Smooth muscle cell (in vitro differentiated cells): ENCODE results near the gene CNKSR2. TPM values are rescaled to one million over a fixed set of nuclear protein-coding genes. Genes with fewer than 3 reads are reported as not detected.

Experiments
- DNase-seq: peaks from one replicate; lab custom pipeline; 2025; ENCODE audit not compliant: unreplicated experiment; lab: John Stamatoyannopoulos, UW
- H2AFZ ChIP-seq: fragments of 200-600 bp; sonication (generic); 2 replicates; pipeline ENCODE4 v1.6.0; 2016; ENCODE audit warnings: antibody characterized with exemption, low read depth, mild to moderate bottlenecking
- H3F3A ChIP-seq: fragments of 200-600 bp; sonication (generic); 2 replicates; pipeline ENCODE4 v1.6.0; 2017; ENCODE audit warnings: antibody characterized with exemption, low read depth
- H3K27ac ChIP-seq: fragments of 200-600 bp; sonication (generic); 2 replicates; pipeline ENCODE4 v1.5.1; 2016; ENCODE audit warnings: low read depth, mild to moderate bottlenecking
- H3K27me3 ChIP-seq: fragments of 200-600 bp; sonication (generic); 2 replicates; pipeline ENCODE4 v1.6.1; 2016; ENCODE audit warnings: low read depth, mild to moderate bottlenecking
- H3K36me3 ChIP-seq: fragments of 200-600 bp; sonication (generic); 2 replicates; pipeline ENCODE4 v1.5.1; 2016; ENCODE audit warnings: low read depth
- H3K4me1 ChIP-seq: fragments of 200-600 bp; sonication (generic); 2 replicates; pipeline ENCODE4 v1.5.1; 2016; ENCODE audit warnings: low read depth
- H3K4me2 ChIP-seq: fragments of 200-600 bp; sonication (generic); 2 replicates; pipeline ENCODE4 v1.6.0; 2016; ENCODE audit warnings: mild to moderate bottlenecking
- H3K4me3 ChIP-seq: fragments of 200-600 bp; sonication (generic); 2 replicates; pipeline ENCODE4 v1.5.1; 2016; ENCODE audit warnings: mild to moderate bottlenecking
- H3K79me2 ChIP-seq: fragments of 200-600 bp; sonication (generic); 2 replicates; pipeline ENCODE4 v1.6.0; 2016; ENCODE audit warnings: low read depth, mild to moderate bottlenecking
- H3K9ac ChIP-seq: fragments of 200-600 bp; sonication (generic); 2 replicates; pipeline ENCODE4 v1.6.0; 2016; ENCODE audit warnings: low read depth
- H3K9me3 ChIP-seq: fragments of 200-600 bp; sonication (generic); replicated peaks from 2 replicates; pipeline ENCODE4 v1.5.1; 2016; ENCODE audit warnings: low read depth
- H4K20me1 ChIP-seq: fragments of 200-600 bp; sonication (generic); 2 replicates; pipeline ENCODE4 v1.6.0; 2016; ENCODE audit warnings: low read depth
- CTCF ChIP-seq: fragments of 200-600 bp; sonication (generic); IDR thresholded peaks from 2 replicates; pipeline ENCODE4 v1.5.1; 2017; ENCODE audit warnings: borderline replicate concordance, mild to moderate bottlenecking, antibody characterized with exemption; ENCODE audit not compliant: insufficient read depth, poor library complexity, severe bottlenecking
- WGBS: methylation state at CpG from one replicate; pipeline ENCODE4 v1.1.7; 2016; ENCODE audit warnings: low lambda C conversion rate; 5-methylcytosine and 5-hydroxymethylcytosine counted together
- polyA plus RNA-seq: library from polyadenylated mRNA; unstranded; fragments of >200 nt; fragmentation: Nextera tagmentation; extraction: Ambion mirVana; gene quantifications from 2 replicates; pipeline ENCODE4 v1.2.1, GENCODE V29; 2016
- total RNA-seq: library from RNA; depleted of rRNA; stranded (reverse); fragments of >200 nt; gene quantifications from 2 replicates; pipeline ENCODE4 v1.2.3, GENCODE V29; 2014

The CNKSR2 gene
- total and polyA plus RNA-seq, 2 experiments from 2014 or later: 1.1 TPM; not detected in 1

DNA sequence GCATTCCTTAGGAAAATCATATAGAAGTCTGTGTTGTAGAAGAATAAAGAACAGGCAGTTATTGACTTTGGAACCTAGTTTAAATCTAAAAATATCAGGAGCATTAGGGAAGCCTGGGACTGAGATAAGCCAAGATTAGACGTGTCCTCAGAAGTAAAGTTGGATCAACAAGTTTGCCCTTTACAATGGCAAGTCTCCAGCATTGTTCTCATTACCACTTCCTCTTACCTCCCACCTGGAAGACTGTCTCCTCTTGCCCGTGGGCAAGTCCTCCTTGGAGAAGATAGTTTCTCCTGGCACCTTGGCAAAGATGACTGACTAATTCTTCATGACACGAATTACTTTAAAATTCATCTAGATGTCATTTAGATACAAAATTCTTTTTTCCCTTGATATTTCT, 37.8 kb downstream of the CNKSR2 start:
- WGBS: 60% methylated on average over 3 of the region's 3 CpGs
- Histone ChIP-seq H3K9ac (no peak overlapping the region), H2AFZ (no peak overlapping the region), H3K27me3 (no peaks in the 10 kb centered on the region), H4K20me1 (no peaks in the 10 kb centered on the region), H3K9me3 (no peaks in the 10 kb centered on the region), H3K4me3 (no peak overlapping the region), H3K4me1 (no peaks in the 10 kb centered on the region), H3K79me2 (no peaks in the 10 kb centered on the region), H3F3A (no peaks in the 10 kb centered on the region), H3K27ac (no peak overlapping the region), H3K4me2 (no peak overlapping the region), H3K36me3 (no peaks in the 10 kb centered on the region)
- no peak for TF ChIP-seq CTCF
- no peak for DNase-seq

GRCh38 chrX:21412883-21413282, 38.7 kb downstream of the CNKSR2 start:
- WGBS: 64% methylated on average over 3 of the region's 3 CpGs
- no peaks in the 10 kb centered on the region for H3K9me3 ChIP-seq
- H4K20me1 ChIP-seq: no peaks in the 10 kb centered on the region
- no peaks in the 10 kb centered on the region for H3K36me3 ChIP-seq
- no peak for TF ChIP-seq CTCF
- DNase-seq: no peak
- no peaks in the 10 kb centered on the region for H3F3A ChIP-seq
- H3K27ac ChIP-seq: peak overlapping the region; percentile 28
- no peak overlapping the region for H2AFZ ChIP-seq
- no peaks in the 10 kb centered on the region for H3K4me1 ChIP-seq
- H3K9ac ChIP-seq: no peak overlapping the region
- H3K4me3 ChIP-seq: no peak overlapping the region
- H3K79me2 ChIP-seq: no peaks in the 10 kb centered on the region
- H3K4me2 ChIP-seq: no peak overlapping the region
- no peaks in the 10 kb centered on the region for H3K27me3 ChIP-seq

DNA sequence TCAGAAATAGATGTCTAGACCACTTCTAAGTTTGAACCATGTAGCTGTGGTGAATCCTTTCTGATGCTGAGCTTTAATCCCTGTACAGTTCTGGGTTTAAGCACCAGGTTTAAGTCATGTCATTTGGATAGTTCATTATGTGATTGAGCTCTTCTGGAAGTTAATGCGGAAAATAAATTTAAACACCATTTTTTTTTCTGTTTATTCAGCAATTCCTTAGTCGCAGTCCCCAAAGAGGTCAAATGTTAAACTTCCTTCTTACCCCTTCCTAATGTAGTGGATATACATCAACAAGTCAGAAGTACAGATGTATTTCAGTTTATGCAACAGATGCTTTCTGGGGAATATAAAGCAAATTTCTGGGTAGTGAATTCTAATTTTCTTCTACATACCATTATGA, 52.9 kb downstream of the CNKSR2 start:
- H3K4me2 ChIP-seq: no peak overlapping the region
- TF ChIP-seq CTCF: no peak
- H3K27me3 ChIP-seq: no peaks in the 10 kb centered on the region
- no peak for DNase-seq
- H3K9ac ChIP-seq: no peak overlapping the region
- no peaks in the 10 kb centered on the region for H3K9me3 ChIP-seq
- no peak overlapping the region for H2AFZ ChIP-seq
- H3K79me2 ChIP-seq: no peaks in the 10 kb centered on the region
- 72% methylated on average over 2 of the region's 2 CpGs for WGBS
- H3K36me3 ChIP-seq: no peaks in the 10 kb centered on the region
- H3K4me1 ChIP-seq: no peaks in the 10 kb centered on the region
- no peak overlapping the region for H3K27ac ChIP-seq
- H3K4me3 ChIP-seq: no peak overlapping the region
- no peaks in the 10 kb centered on the region for H3F3A ChIP-seq
- H4K20me1 ChIP-seq: no peaks in the 10 kb centered on the region

DNA sequence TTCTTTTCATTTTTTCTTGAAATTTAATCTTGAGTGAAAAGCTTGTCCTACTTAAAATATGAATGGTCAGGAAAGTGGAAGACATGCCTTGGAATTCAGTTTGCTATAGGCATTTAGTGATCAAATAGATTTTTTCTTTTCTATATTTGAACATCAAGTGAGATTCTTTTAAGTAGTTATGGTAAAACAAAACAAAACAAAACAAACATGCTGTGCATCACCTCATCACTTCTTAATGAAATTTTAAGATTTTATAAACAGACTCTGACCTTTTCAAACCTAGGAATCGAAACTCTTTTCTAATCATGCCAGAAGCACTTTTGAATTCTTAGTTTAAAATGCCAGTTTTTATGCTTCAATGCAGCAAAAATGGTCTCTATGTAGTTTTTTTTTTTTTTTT, 62.8 kb downstream of the CNKSR2 start:
- no peaks in the 10 kb centered on the region for H3F3A ChIP-seq
- H3K4me1 ChIP-seq: no peaks in the 10 kb centered on the region
- no peaks in the 10 kb centered on the region for H3K36me3 ChIP-seq
- H3K79me2 ChIP-seq: no peaks in the 10 kb centered on the region
- H4K20me1 ChIP-seq: no peaks in the 10 kb centered on the region
- TF ChIP-seq CTCF: no peak
- no peak overlapping the region for H2AFZ ChIP-seq
- no peak for DNase-seq
- H3K27ac ChIP-seq: no peak overlapping the region
- no peak overlapping the region for H3K4me2 ChIP-seq
- no peaks in the 10 kb centered on the region for H3K27me3 ChIP-seq
- WGBS: 71% methylated on average over 1 of the region's 1 CpG
- no peak overlapping the region for H3K9ac ChIP-seq
- H3K4me3 ChIP-seq: no peak overlapping the region
- H3K9me3 ChIP-seq: no peaks in the 10 kb centered on the region
